Osteoblast (primary cell): ENCODE data around the gene FLVCR2. TPM values are rescaled to one million over a fixed set of nuclear protein-coding genes. Genes with fewer than 3 reads are reported as not detected.

Experiments
- DNase-seq: peaks from one replicate; pipeline ENCODE4 v3.0.0; 2011; ENCODE audit warnings: low spot score, mixed read lengths; ENCODE audit not compliant: insufficient read length; ENCODE audit errors: missing footprints
- H2AFZ ChIP-seq: 2 replicates; pipeline ENCODE4 v1.6.0; 2011; ENCODE audit warnings: mild to moderate bottlenecking, low read length
- H3K27ac ChIP-seq: 2 replicates; pipeline ENCODE4 v1.5.1; 2011; ENCODE audit warnings: mild to moderate bottlenecking, low read depth, low read length, moderate library complexity
- H3K27me3 ChIP-seq: 2 replicates; pipeline ENCODE4 v1.6.0; 2012; ENCODE audit warnings: mild to moderate bottlenecking, control low read depth, inconsistent platforms, low read length, moderate library complexity; ENCODE audit not compliant: insufficient read depth
- H3K36me3 ChIP-seq: 2 replicates; pipeline ENCODE4 v1.5.1; 2011; ENCODE audit warnings: mild to moderate bottlenecking, low read length, control low read depth, moderate library complexity; ENCODE audit not compliant: insufficient read depth
- H3K4me1 ChIP-seq: 2 replicates; pipeline ENCODE4 v1.5.1; 2011; ENCODE audit warnings: mild to moderate bottlenecking, low read length, control low read depth, moderate library complexity; ENCODE audit not compliant: insufficient read depth
- H3K4me2 ChIP-seq: 2 replicates; pipeline ENCODE4 v1.6.0; 2011; ENCODE audit warnings: mild to moderate bottlenecking, low read length; ENCODE audit not compliant: insufficient read depth
- H3K4me3 ChIP-seq: fragments of 200-600 bp; sonication (generic); 3 replicates; pipeline ENCODE4 v1.5.1; 2012; ENCODE audit warnings: mild to moderate bottlenecking, low read length, inconsistent platforms; ENCODE audit not compliant: insufficient read depth
- H3K79me2 ChIP-seq: 2 replicates; pipeline ENCODE4 v1.6.0; 2012; ENCODE audit warnings: mild to moderate bottlenecking, low read length, control low read depth, inconsistent platforms; ENCODE audit not compliant: insufficient read depth
- H3K9me3 ChIP-seq: 2 replicates; pipeline ENCODE4 v1.5.1; 2011; ENCODE audit warnings: low read depth, low read length, control low read depth
- H4K20me1 ChIP-seq: 2 replicates; pipeline ENCODE4 v1.6.0; 2012; ENCODE audit warnings: mild to moderate bottlenecking, low read length, control low read depth; ENCODE audit not compliant: insufficient read depth
- total RNA-seq: library from RNA; depleted of rRNA; stranded (reverse); fragments of >200 nt; gene quantifications from 2 replicates; pipeline ENCODE4 v1.2.3, GENCODE V29; 2012
- TF ChIP-seq, protein P1 (sequence below): IDR thresholded peaks from 2 replicates; pipeline ENCODE4 v1.5.1; 2011; ENCODE audit warnings: mild to moderate bottlenecking, low read depth, low read length, moderate library complexity; ENCODE audit errors: extremely low read depth

FLVCR2 gene
- total RNA-seq, 1 donor: 1.8 TPM

DNA sequence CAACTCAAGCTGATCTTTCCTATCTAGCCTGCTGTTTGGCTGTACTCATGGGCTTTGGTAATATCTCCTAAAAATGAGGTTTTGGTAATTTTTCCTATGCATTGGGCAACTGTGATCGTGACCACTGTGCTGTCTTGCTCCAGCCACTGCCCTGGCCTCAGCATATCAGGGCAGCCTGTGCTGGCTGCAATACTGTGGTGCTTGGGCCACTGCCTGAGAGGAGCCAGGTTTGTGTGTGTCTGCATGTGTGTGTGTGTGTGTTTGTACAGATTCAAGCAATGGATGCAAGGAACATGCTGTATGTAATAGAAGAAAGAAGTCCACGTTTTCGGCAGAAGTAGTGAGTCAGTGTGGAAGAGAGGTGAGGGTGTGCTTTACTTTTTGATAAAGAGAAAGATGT, 69.2 kb downstream of the FLVCR2 start:
- peak overlapping the region; percentile 49 for H3K4me2 ChIP-seq
- no peaks in the 10 kb centered on the region for H3K27me3 ChIP-seq
- DNase-seq: no peak
- TF ChIP-seq, protein P1, sequence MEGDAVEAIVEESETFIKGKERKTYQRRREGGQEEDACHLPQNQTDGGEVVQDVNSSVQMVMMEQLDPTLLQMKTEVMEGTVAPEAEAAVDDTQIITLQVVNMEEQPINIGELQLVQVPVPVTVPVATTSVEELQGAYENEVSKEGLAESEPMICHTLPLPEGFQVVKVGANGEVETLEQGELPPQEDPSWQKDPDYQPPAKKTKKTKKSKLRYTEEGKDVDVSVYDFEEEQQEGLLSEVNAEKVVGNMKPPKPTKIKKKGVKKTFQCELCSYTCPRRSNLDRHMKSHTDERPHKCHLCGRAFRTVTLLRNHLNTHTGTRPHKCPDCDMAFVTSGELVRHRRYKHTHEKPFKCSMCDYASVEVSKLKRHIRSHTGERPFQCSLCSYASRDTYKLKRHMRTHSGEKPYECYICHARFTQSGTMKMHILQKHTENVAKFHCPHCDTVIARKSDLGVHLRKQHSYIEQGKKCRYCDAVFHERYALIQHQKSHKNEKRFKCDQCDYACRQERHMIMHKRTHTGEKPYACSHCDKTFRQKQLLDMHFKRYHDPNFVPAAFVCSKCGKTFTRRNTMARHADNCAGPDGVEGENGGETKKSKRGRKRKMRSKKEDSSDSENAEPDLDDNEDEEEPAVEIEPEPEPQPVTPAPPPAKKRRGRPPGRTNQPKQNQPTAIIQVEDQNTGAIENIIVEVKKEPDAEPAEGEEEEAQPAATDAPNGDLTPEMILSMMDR: no peak
- H3K4me1 ChIP-seq: peaks cover 35% of the 10 kb centered on the region
- no peaks in the 10 kb centered on the region for H4K20me1 ChIP-seq
- no peaks in the 10 kb centered on the region for H3K9me3 ChIP-seq
- peak overlapping the region; percentile 85 for H3K27ac ChIP-seq
- no peak overlapping the region for H3K4me3 ChIP-seq
- H2AFZ ChIP-seq: no peak overlapping the region
- H3K79me2 ChIP-seq: no peaks in the 10 kb centered on the region
- peaks cover 20% of the 10 kb centered on the region for H3K36me3 ChIP-seq

DNA sequence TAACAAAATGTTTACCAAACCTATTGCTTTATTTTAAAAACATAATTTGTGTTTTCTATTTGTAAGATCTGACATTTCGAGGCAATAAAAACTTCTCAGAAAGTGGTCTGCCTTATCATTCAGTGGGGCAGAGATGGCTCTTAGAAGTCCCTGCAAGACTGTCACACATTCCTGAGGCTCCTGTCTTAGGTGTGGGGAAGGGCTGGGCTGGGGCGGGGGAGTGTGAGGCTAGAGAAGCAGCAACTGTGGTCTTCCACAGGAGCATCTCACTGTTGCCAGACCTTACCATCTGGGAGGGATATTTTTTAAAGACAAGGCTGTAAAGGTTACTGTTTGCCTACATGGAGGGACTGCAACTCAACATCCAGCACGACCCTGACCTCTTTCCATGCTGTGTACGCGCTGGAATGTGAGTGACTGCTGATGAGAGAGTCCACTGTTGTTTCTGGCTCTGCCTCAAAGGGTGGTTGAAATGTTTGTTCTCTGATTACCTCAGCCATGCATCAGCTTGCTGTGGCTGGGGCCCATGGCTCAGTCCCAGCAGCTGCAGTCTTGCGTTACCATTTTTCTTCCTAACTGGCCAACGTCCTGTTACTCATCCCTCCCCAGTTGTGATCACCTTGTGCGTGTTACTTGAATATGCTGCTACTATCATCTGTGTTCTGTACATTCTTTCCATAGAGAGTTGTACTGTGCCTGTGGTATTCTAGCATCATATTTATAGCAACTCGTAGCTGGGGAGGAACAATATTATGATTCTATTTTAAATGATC, 69.8 kb downstream of the FLVCR2 start:
- peak overlapping the region; percentile 85 for H3K27ac ChIP-seq
- peaks cover 35% of the 10 kb centered on the region for H3K4me1 ChIP-seq
- DNase-seq: peak; percentile 86
- peaks cover 20% of the 10 kb centered on the region for H3K36me3 ChIP-seq
- H2AFZ ChIP-seq: no peak overlapping the region
- no peaks in the 10 kb centered on the region for H3K79me2 ChIP-seq
- H3K27me3 ChIP-seq: no peaks in the 10 kb centered on the region
- H3K9me3 ChIP-seq: no peaks in the 10 kb centered on the region
- H4K20me1 ChIP-seq: no peaks in the 10 kb centered on the region
- TF ChIP-seq, protein P1: no peak
- peak overlapping the region; percentile 49 for H3K4me2 ChIP-seq
- H3K4me3 ChIP-seq: no peak overlapping the region

DNA sequence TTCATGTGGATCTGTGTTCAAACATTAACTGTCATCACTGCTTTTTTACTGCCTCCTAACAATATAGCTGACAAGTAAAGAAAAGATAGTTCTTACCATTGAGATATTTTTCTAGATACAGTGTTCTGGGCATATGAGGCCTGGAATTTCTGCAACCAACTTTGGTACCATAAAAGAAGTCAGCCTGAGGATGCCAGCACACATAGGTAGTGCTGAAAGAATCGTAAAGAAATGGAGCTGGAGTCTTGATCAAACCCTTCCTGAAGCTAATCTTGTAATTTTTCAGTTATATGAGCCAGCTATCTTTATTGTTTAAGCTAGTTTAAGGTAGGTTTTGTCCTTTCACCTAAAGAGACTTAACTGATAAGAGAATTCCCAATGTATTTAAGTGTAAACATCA, 70.9 kb downstream of the FLVCR2 start:
- H3K27me3 ChIP-seq: no peaks in the 10 kb centered on the region
- peaks cover 35% of the 10 kb centered on the region for H3K4me1 ChIP-seq
- peaks cover 20% of the 10 kb centered on the region for H3K36me3 ChIP-seq
- no peak for DNase-seq
- H4K20me1 ChIP-seq: peaks cover 2% of the 10 kb centered on the region
- H3K79me2 ChIP-seq: no peaks in the 10 kb centered on the region
- TF ChIP-seq, protein P1: no peak
- no peak overlapping the region for H2AFZ ChIP-seq
- no peak overlapping the region for H3K4me2 ChIP-seq
- peak overlapping the region; percentile 85 for H3K27ac ChIP-seq
- no peaks in the 10 kb centered on the region for H3K9me3 ChIP-seq
- H3K4me3 ChIP-seq: no peak overlapping the region

DNA sequence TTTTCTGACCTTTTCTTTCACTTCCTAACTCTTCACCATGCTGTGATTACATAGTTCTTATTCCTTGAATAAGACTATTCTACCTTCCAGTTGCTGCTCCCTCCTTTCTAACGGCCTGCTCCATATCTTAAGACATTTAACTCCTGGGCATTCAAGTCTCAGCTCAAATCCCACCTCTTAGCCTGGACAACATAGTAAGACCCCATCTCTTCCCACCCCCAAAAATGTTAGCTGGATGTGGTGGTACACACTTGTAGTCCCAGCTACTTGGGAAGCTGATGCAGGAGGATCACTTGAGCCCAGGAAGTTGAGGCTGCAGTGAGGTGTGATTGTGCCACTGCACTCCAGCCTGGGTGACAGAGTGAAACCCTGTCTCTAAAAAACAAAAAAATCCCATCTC, 71.4 kb downstream of the FLVCR2 start:
- Histone ChIP-seq H4K20me1 (peaks cover 3% of the 10 kb centered on the region), H3K79me2 (no peaks in the 10 kb centered on the region), H3K4me2 (no peak overlapping the region), H3K27ac (peak overlapping the region; percentile 85), H3K9me3 (no peaks in the 10 kb centered on the region), H3K4me3 (no peak overlapping the region), H2AFZ (no peak overlapping the region), H3K4me1 (peaks cover 35% of the 10 kb centered on the region), H3K36me3 (peaks cover 20% of the 10 kb centered on the region), H3K27me3 (no peaks in the 10 kb centered on the region)
- TF ChIP-seq, protein P1: no peak
- DNase-seq: no peak
